Right lobe of liver (tissue), 6 donors: ENCODE measurements around the gene CERS2. TPM values are rescaled to one million over a fixed set of nuclear protein-coding genes. Genes with fewer than 3 reads are reported as not detected.

Experiments
- ATAC-seq, 4 donors: fragments of 200-7000 bp; cut with Tn5 transposase; one replicate each; pipeline ENCODE4 v1.9.1; 2020; ENCODE audit warnings: mild to moderate bottlenecking in 4 of 4, moderate library complexity in 4 of 4
- DNase-seq, 3 donors: peaks; one replicate each; pipeline ENCODE4 v3.0.0-alpha.2; 2020
- H3K27ac ChIP-seq, 3 donors: fragments of 200-600 bp; one replicate each; pipeline ENCODE4 v1.8.0; 2022
- H3K27me3 ChIP-seq, 2 donors: fragments of 200-600 bp; one replicate each; pipeline ENCODE4 v1.8.0; 2022
- H3K36me3 ChIP-seq, 4 donors: fragments of 200-600 bp; sonication (generic) in 1 of 4; one replicate each; pipeline versions ENCODE4 v1.5.1 to v1.8.0; 2017 to 2022; ENCODE audit warnings: control low read depth in 1 of 4
- H3K4me1 ChIP-seq, 4 donors: fragments of 200-600 bp; sonication (generic) in 1 of 4; one replicate each; pipeline versions ENCODE4 v1.5.1 to v1.8.0; 2017 to 2022; ENCODE audit warnings: control low read depth in 1 of 4
- H3K4me3 ChIP-seq, 3 donors: fragments of 200-600 bp; one replicate each; pipeline ENCODE4 v1.8.0; 2022
- H3K9me3 ChIP-seq, 4 donors: fragments of 200-600 bp; sonication (generic) in 1 of 4; one replicate each; pipeline versions ENCODE4 v1.5.1 to v1.8.0; 2017 to 2022; ENCODE audit warnings: control low read depth in 1 of 4
- POLR2A ChIP-seq: fragments of 450-650 bp; IDR thresholded peaks from one replicate; pipeline ENCODE4 v1.6.1; 2017; ENCODE audit warnings: antibody characterized with exemption, mild to moderate bottlenecking
- WGBS: methylation state at CpG from one replicate; pipeline ENCODE4 v1.1.6; 2018; ENCODE audit warnings: low coverage, low lambda C conversion rate; ENCODE audit not compliant: insufficient coverage; ENCODE audit errors: missing lambda C conversion rate; 5-methylcytosine and 5-hydroxymethylcytosine counted together
- intact Hi-C, 2 donors: fragments of 100-400 bp; cut with DNase I; formaldehyde crosslinking; loops; one replicate each; pipeline versions ENCODE4 v1.11.2 to v1.14.1; 2022
- total RNA-seq, 6 experiments: library from RNA; depleted of rRNA in 2 of 6; stranded (reverse); fragments of >200 nt in 2 of 6; fragmentation: NEBNext Ultra II Directional in 3 of 6; extraction: Animal tissue kit (Norgen Biotek cat#: 25700) in 3 of 6; gene quantifications; one replicate each; pipeline versions ENCODE4 v1.1.0 to v1.2.4, GENCODE V29; 2016 to 2023
- TF ChIP-seq, protein P1 (sequence below), 4 donors: fragments of 200-600 bp in 3 of 4; fragments of 450-650 bp in 1 of 4; IDR thresholded peaks; one replicate each; pipeline versions ENCODE4 v1.5.1 to v1.8.0; 2016 to 2022; ENCODE audit warnings: antibody characterized with exemption in 4 of 4, mild to moderate bottlenecking in 2 of 4
- donor health status: DM: no; HTN: yes; CAD: no.
- donor health status: DM: no; HTN: no; CAD: no.
- donor health status: DM: no; HTN: no; CAD: no.
- donor health status: DM: no; HTN: yes; CAD: no.
- donor health status: DM: no; HTN: yes; CAD: no.

The CERS2 gene
- total RNA-seq, 6 experiments from 2014 or later, result 298 to 572 (median 459) TPM

DNA sequence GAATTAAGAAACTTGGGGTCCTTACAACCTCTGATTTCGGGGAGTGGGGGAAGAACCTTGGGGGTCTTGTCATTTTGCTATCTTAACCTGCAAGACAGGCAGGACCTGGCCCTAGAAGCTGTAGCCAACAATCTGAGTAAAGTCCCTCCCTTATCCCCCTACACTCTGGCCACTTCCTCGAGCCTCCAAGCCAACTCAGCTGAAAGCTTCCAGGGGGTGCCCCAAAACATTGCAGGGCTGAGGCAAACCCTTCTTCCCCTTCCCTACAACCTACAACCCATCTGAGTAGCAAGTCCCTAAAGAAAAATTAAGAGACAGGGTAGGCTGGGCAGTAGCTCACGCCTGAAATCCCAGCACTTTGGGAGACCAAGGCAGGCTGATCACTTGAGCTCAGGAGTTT, 5.0 kb downstream of the CERS2 start:
- DNase-seq (peak in 1 of 3 donors; percentile 29), ATAC-seq (no peak)
- no peaks in the 10 kb centered on the region for H3K27me3 ChIP-seq
- peak overlapping the region in 1 of 3 donors; percentile 50 for H3K4me3 ChIP-seq
- H3K27ac ChIP-seq, result peak overlapping the region; percentile 11 to 97 (median 30)
- intact Hi-C loops, result no loop called here
- peaks cover 0 to 47% (median 15%) of the 10 kb centered on the region in 4 donors for H3K4me1 ChIP-seq
- 50% methylated on average over 3 of the region's 3 CpGs for WGBS
- peaks cover 14 to 46% (median 32%) of the 10 kb centered on the region in 4 donors for H3K36me3 ChIP-seq
- H3K9me3 ChIP-seq, result no peaks in the 10 kb centered on the region
- TF ChIP-seq POLR2A, result no peak
- TF ChIP-seq, protein P1, sequence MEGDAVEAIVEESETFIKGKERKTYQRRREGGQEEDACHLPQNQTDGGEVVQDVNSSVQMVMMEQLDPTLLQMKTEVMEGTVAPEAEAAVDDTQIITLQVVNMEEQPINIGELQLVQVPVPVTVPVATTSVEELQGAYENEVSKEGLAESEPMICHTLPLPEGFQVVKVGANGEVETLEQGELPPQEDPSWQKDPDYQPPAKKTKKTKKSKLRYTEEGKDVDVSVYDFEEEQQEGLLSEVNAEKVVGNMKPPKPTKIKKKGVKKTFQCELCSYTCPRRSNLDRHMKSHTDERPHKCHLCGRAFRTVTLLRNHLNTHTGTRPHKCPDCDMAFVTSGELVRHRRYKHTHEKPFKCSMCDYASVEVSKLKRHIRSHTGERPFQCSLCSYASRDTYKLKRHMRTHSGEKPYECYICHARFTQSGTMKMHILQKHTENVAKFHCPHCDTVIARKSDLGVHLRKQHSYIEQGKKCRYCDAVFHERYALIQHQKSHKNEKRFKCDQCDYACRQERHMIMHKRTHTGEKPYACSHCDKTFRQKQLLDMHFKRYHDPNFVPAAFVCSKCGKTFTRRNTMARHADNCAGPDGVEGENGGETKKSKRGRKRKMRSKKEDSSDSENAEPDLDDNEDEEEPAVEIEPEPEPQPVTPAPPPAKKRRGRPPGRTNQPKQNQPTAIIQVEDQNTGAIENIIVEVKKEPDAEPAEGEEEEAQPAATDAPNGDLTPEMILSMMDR (IDR thresholded peaks at IDR 0.05), result no peak

DNA sequence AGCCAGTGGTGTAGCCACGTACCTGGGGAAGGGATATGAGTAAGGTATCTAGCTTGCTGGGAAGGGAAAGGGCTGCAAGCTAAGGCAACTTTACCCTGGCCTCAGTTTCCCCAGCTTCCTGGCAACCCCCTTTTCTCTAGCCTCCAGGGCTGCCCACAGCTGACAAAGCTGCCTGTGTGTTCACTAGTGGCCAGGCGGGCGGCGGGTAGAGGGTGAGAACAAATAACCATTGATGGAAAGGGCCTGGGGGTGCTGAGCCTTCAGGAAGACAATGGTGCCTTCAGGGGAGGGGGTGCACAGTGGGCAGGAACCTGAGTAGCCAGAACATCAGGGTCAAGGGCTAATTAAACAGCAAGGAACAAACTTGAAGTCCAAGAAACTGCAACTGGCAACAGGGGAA, 6.1 kb downstream of the CERS2 start:
- Histone ChIP-seq H3K27me3 (no peaks in the 10 kb centered on the region), H3K9me3 (no peaks in the 10 kb centered on the region), H3K36me3 (peaks cover 18 to 57% (median 37%) of the 10 kb centered on the region in 4 donors), H3K4me3 (no peak overlapping the region), H3K27ac (peak overlapping the region in 2 of 3 donors; percentile 13), H3K4me1 (peaks cover 0 to 47% (median 15%) of the 10 kb centered on the region in 4 donors)
- DNase-seq, result peak in 1 of 3 donors; percentile 46
- TF ChIP-seq POLR2A, result no peak
- TF ChIP-seq, protein P1 (IDR thresholded peaks at IDR 0.05), result no peak
- WGBS, result 50% methylated on average over 2 of the region's 4 CpGs
- intact Hi-C loops, result no loop called here
- ATAC-seq, result no peak

DNA sequence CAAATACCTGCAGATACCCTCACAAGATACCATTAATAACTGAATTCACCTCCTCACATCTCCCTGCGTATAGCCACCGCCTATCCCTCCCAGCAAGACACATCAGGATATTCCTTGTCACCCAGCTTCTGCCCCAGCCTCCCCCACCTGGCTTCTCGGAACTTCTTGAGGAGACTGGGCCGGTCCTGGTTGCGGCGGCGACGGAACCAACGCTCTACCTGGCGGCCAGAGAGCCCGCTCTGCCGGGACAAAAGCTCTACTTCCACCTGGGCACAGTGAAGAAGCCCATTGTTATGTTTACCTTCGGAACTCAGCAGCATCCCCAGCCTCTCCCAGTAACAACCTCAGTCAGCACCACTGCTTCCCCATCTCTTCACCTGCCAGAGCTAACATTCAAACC, 6.7 kb downstream of the CERS2 start:
- no peaks in the 10 kb centered on the region for H3K27me3 ChIP-seq
- no peaks in the 10 kb centered on the region for H3K9me3 ChIP-seq
- ATAC-seq, result no peak
- peaks cover 0 to 47% (median 15%) of the 10 kb centered on the region in 4 donors for H3K4me1 ChIP-seq
- peak in 1 of 3 donors; percentile 31 for DNase-seq
- no peak overlapping the region for H3K27ac ChIP-seq
- intact Hi-C loops, result no loop called here
- TF ChIP-seq POLR2A, result no peak
- 85% methylated on average over 9 of the region's 13 CpGs for WGBS
- no peak overlapping the region for H3K4me3 ChIP-seq
- peaks cover 18 to 63% (median 37%) of the 10 kb centered on the region in 4 donors for H3K36me3 ChIP-seq

DNA sequence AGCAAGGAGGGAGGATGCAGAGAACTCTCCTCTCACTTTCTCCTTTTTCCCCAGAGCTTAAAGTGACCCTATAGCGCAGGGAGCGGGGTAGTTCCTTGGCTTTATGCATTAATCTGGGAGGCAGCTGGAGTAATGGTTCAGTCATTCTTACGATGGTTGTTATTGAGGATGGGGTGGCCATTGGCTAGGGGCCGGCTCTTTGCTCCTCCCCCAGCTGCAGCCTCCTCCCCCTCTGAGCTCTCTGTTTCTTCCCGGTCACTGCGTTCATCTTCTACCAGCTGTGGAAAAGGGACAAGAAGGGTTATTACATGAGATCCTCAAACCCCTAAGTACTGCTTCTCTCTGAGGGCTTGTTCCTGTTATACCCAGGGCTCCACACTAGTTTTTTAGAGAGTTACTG, 8.6 kb downstream of the CERS2 start:
- ATAC-seq (no peak), DNase-seq (peak in 1 of 3 donors; percentile 21)
- H3K27ac ChIP-seq, result no peak overlapping the region
- TF ChIP-seq, protein P1 (IDR thresholded peaks at IDR 0.05), result no peak
- no peak for TF ChIP-seq POLR2A
- H3K4me3 ChIP-seq, result no peak overlapping the region
- peaks cover 19 to 80% (median 42%) of the 10 kb centered on the region in 4 donors for H3K36me3 ChIP-seq
- no peaks in the 10 kb centered on the region for H3K9me3 ChIP-seq
- H3K27me3 ChIP-seq, result no peaks in the 10 kb centered on the region
- 70% methylated on average over 5 of the region's 6 CpGs for WGBS
- intact Hi-C loops, result no loop called here
- H3K4me1 ChIP-seq, result peaks cover 0 to 43% (median 10%) of the 10 kb centered on the region in 4 donors

DNA sequence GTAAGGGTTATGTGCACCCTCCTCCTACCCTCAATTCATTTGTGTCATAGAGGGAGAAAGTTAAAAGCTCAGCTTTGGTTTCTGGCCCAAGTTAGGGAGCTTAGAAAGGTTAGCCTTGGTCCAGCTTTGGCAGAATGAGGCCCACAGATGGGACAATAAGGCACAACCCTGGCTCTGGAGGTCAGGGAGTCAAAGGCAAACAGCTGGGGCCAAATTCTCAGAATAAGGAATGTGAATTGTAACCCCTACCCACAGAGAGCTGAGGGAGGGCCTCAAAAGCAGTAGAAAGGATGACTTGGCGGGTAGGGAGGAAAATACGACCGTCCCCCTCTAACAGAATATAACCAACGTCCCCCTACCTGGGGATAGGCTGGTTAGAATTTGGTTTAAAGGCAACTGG, 9.0 kb downstream of the CERS2 start:
- peaks cover 19 to 84% (median 44%) of the 10 kb centered on the region in 4 donors for H3K36me3 ChIP-seq
- ATAC-seq (no peak), DNase-seq (peak in 1 of 3 donors; percentile 5)
- H3K4me1 ChIP-seq, result peaks cover 0 to 39% (median 9%) of the 10 kb centered on the region in 4 donors
- no peak overlapping the region for H3K4me3 ChIP-seq
- intact Hi-C loops, result no loop called here
- no peak overlapping the region for H3K27ac ChIP-seq
- WGBS, result 82% methylated on average over 4 of the region's 4 CpGs
- H3K27me3 ChIP-seq, result no peaks in the 10 kb centered on the region
- no peaks in the 10 kb centered on the region for H3K9me3 ChIP-seq
- TF ChIP-seq, protein P1 (IDR thresholded peaks at IDR 0.05), result no peak
